ENCODE data around the gene ABL1.
A peak's percentile ranks its signal among the peaks of the same experiment; 100 is the strongest.
"Not testable (repeated sequence)": the region's sequence is repeated elsewhere in the genome, so short reads cannot be mapped to it uniquely, and the experiment has no call there.

Gene ABL1

DNA sequence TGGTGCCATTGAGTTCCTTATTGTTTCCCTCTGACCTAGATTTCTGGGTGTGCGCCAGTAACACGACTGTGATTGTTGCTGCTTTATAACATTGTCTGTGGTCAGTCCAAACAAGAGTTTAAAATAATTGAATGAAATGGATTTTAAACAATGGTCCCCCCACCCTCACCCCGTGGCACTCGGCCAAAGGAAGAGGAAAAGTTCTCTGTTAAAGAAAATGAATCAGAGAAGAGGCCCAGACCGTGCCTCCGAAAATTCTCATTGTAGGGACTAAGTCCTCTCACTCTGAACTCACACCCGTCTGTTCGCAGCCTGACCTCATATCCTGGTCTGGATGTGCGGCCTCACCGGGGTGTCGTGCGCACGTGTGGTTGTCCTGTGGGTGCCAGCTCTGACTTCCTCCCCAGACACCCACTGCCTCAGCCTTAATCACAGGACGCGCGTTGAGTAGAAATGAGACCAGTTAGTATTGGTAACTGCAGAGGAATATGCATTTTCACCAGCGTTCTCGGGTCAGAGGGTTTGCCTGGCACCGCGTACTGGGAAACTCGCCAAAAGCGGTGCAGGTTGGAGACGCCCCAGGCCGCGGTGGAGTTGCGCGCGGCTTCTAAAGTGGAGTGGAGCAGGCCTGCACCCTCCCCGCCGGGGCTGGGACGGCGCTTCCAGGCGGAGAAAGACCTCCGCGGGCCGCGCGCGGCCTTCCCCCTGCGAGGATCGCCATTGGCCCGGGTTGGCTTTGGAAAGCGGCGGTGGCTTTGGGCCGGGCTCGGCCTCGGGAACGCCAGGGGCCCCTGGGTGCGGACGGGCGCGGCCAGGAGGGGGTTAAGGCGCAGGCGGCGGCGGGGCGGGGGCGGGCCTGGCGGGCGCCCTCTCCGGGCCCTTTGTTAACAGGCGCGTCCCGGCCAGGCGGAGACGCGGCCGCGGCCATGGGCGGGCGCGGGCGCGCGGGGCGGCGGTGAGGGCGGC lies at the start of gene ABL1:
ABL1 (plus strand) TSS at position 884 of the 966 bp plus-strand sequence. CDS start 193 bp downstream, outside the sequence.
- H3K9ac ChIP-seq (ENCODE audit: low read length) = peak within 1 kb of the TSS; percentile 94
- H3K4me3 ChIP-seq (ENCODE audit: low read depth, low read length) = peak within 1 kb of the TSS; percentile 73
- peaks cover 35% of the 10 kb centered on the region for H3K4me1 ChIP-seq (ENCODE audit: control insufficient read depth, insufficient read depth, low read length)
- H3K27me3 ChIP-seq (ENCODE audit: control insufficient read depth, insufficient read depth, low read length) = no peaks in the 10 kb centered on the region
- H3K27ac ChIP-seq (ENCODE audit: low read depth, low read length) = peak within 1 kb of the TSS; percentile 92
- no peaks in the 10 kb centered on the region for H3K36me3 ChIP-seq (ENCODE audit: control insufficient read depth, insufficient read depth, low read length)
- H3K9me3 ChIP-seq (ENCODE audit: control insufficient read depth, insufficient read depth, low read depth, low read length) = no peaks in the 10 kb centered on the region

DNA sequence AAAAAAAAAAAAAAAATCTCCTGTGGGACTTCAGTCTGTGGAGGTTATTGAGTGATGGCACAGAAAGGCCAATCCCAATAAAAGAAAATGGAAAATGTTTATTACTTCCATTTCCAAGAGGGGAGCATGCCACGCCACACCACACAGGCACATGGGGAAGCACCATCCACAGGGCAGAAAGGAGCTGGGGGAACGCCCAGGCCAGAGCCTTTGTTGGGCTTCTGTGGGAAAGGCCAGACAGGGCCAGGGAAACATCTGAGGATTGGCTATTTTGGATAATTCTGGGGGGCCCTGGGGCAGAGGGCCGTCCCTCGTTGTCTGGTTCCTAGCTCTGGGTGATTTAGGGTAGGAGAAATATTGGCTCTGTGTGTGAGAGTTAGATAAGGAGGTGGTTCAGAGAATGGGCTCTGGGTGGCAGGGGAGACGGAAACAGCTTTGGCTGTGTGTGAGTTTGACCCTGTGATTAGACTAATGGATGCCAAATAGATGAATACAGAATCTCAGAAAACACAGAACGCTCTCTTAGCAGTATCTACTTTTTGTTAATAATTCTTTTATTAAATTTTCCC lies 49.0 kb upstream of the ABL1 start:
- no peaks in the 10 kb centered on the region; the same call in 1 of the 2 replicates for H3K4me1 ChIP-seq (ENCODE audit: control insufficient read depth, insufficient read depth, low read length)
- H3K9me3 ChIP-seq (ENCODE audit: control insufficient read depth, insufficient read depth, low read depth, low read length) = peaks cover 17% of the 10 kb centered on the region
- no peak overlapping the region for H3K4me3 ChIP-seq (ENCODE audit: low read depth, low read length)
- H3K27ac ChIP-seq (ENCODE audit: low read depth, low read length) = no peak overlapping the region
- no peaks in the 10 kb centered on the region for H3K36me3 ChIP-seq (ENCODE audit: control insufficient read depth, insufficient read depth, low read length)
- H3K27me3 ChIP-seq (ENCODE audit: control insufficient read depth, insufficient read depth, low read length) = no peaks in the 10 kb centered on the region
- no peak overlapping the region for H3K9ac ChIP-seq (ENCODE audit: low read length)

DNA sequence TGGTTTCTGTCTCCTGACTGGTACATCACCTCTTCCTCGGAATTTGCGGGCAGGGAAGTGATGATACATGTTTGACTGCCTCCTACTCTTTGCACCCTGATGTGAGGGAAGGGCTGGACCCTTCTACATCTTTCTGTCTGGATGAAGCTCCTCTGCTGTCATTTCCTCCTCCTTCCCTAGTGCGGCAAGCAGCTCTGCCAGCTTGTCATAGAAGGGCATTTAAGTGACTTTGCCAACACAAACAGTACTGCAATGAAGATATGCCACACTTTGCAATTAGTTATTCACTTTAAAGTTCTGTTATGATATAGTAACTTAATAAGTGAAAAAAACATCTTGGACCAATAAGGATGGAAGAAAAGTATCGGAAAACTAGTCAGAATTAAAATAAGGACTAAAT lies 48.5 kb upstream of the ABL1 start:
- no peaks in the 10 kb centered on the region; the same call in 1 of the 2 replicates for H3K4me1 ChIP-seq (ENCODE audit: control insufficient read depth, insufficient read depth, low read length)
- H3K36me3 ChIP-seq (ENCODE audit: control insufficient read depth, insufficient read depth, low read length) = no peaks in the 10 kb centered on the region
- H3K27me3 ChIP-seq (ENCODE audit: control insufficient read depth, insufficient read depth, low read length) = no peaks in the 10 kb centered on the region
- H3K9ac ChIP-seq (ENCODE audit: low read length) = no peak overlapping the region
- peaks cover 17% of the 10 kb centered on the region for H3K9me3 ChIP-seq (ENCODE audit: control insufficient read depth, insufficient read depth, low read depth, low read length)
- no peak overlapping the region for H3K4me3 ChIP-seq (ENCODE audit: low read depth, low read length)
- no peak overlapping the region for H3K27ac ChIP-seq (ENCODE audit: low read depth, low read length)

DNA sequence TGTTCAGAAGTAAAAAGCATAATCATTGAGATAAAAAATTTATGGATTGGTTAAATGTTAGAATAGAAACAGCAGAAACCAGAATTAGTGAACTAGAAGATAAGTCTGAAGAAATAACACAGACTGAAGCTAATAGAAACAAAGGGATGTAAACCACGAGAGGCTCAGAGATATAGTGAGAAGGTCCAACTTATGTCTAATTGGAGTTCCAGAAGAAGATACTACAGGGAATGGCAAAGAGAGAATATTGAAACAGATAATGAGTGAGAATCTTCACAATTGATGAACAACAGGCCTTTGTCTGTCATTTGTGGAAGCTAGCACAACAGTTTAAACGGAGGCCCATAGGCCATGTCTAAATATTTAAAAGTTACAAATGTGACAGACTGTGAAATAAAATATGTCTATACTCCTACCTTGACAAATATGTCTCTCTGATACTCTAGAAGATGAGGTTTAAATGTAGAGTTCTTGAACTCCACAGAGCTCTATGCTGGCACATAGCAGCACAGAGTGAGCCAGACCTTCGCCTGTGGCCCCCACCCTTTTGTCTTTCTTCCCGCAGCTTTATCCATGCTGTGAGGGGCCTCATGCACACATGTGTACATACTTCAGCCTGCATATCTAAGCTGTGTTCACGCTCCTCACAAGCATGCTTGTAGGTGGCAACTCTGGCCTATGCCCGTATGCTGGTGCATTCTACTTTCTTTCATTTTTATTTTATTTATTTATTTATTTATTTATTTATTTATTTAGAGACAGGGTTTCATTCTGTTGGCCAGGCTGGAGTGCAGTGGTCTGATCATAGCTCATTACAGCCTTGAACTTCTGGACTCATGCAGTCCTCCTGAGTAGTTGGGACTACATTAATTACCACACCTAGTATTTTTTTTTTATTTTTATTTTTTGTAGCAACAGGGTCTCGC lies 45.0 kb upstream of the ABL1 start:
- H3K27me3 ChIP-seq (ENCODE audit: control insufficient read depth, insufficient read depth, low read length) = no peaks in the 10 kb centered on the region

DNA sequence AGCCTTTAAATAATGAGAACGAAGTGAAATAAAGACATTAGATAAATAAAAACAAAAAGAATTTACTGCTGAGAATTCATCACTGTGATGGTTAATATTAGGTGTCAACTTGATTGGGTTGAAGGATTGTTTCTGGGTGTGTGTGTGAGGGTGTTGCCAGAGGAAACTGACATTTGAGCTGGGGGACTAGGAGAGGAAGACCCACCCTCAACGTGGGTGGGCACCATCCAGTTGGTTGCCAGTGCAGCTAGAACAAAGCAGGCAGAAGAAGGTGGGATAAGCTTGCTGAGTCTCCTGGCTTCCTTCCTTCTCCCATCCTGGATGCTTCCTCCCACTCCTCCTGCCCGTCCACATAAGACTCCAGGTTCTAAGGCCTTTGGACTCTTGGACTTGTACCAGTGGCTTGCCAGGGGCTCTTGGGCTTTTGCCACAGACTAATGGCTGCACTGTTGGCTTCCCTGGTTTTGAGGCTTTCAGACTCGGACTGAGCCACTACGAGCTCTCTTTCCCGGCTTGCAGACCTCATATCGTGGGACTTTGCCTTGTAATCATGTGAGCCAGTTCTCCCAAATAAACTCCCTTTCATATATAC lies 43.7 kb upstream of the ABL1 start:
- Histone ChIP-seq H3K9ac (ENCODE audit: low read length) (no peak overlapping the region), H3K4me1 (ENCODE audit: control insufficient read depth, insufficient read depth, low read length) (no peaks in the 10 kb centered on the region; the same call in 1 of the 2 replicates), H3K27me3 (ENCODE audit: control insufficient read depth, insufficient read depth, low read length) (no peaks in the 10 kb centered on the region), H3K9me3 (ENCODE audit: control insufficient read depth, insufficient read depth, low read depth, low read length) (peaks cover 17% of the 10 kb centered on the region), H3K27ac (ENCODE audit: low read depth, low read length) (no peak overlapping the region), H3K36me3 (ENCODE audit: control insufficient read depth, insufficient read depth, low read length) (no peaks in the 10 kb centered on the region), H3K4me3 (ENCODE audit: low read depth, low read length) (no peak overlapping the region)

More for the DNA sequence above, 45.0 kb upstream of the ABL1 start:
- Histone ChIP-seq H3K9me3 (ENCODE audit: control insufficient read depth, insufficient read depth, low read depth, low read length) (peaks cover 17% of the 10 kb centered on the region), H3K36me3 (ENCODE audit: control insufficient read depth, insufficient read depth, low read length) (no peaks in the 10 kb centered on the region), H3K9ac (ENCODE audit: low read length) (no peak overlapping the region), H3K4me1 (ENCODE audit: control insufficient read depth, insufficient read depth, low read length) (no peaks in the 10 kb centered on the region; the same call in 1 of the 2 replicates), H3K4me3 (ENCODE audit: low read depth, low read length) (no peak overlapping the region), H3K27ac (ENCODE audit: low read depth, low read length) (no peak overlapping the region)

DNA sequence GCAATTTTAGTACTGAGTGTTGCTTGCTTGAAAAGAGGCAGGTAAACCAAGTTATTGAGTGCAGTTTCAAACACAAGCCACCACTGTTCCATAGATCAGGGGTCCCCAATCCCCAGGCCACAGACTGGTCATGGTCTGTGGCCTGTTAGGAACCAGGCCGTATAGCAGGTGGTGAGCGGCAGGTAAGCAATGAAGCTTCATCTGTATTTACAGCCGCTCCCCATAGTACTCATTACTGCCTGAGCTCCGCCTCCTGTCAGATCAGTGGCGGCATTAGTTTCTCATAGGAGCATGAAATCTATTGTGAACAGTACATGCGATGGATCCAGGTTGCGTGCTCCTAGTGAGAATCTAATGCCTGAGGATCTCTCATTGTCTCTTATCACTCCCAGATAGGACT lies 41.5 kb upstream of the ABL1 start:
- Histone ChIP-seq H3K27ac (ENCODE audit: low read depth, low read length) (no peak overlapping the region), H3K4me1 (ENCODE audit: control insufficient read depth, insufficient read depth, low read length) (no peaks in the 10 kb centered on the region), H3K36me3 (ENCODE audit: control insufficient read depth, insufficient read depth, low read length) (no peaks in the 10 kb centered on the region), H3K9ac (ENCODE audit: low read length) (no peak overlapping the region), H3K27me3 (ENCODE audit: control insufficient read depth, insufficient read depth, low read length) (no peaks in the 10 kb centered on the region), H3K4me3 (ENCODE audit: low read depth, low read length) (no peak overlapping the region), H3K9me3 (ENCODE audit: control insufficient read depth, insufficient read depth, low read depth, low read length) (peaks cover 14% of the 10 kb centered on the region)

DNA sequence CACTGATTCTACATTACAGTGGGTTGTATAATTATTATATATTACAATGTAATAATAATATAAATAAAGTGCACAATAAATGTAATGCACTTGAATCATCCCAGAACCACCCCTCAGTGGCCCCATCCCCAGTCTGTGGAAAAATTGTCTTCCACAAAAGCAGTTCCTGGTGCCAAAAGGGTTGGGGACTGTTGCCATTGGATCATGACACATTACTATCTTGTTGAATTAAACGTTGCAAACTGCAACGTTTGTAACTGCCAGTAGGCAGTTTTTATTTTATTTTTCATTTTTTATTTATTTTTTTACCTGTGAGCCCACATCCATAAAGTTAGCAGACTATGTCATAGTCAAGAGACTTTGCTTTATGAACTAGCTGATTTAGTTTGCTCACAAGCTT lies 41.0 kb upstream of the ABL1 start:
- H3K27ac ChIP-seq (ENCODE audit: low read depth, low read length); H3K4me3 ChIP-seq (ENCODE audit: low read depth, low read length); H3K9ac ChIP-seq (ENCODE audit: low read length); H3K36me3 ChIP-seq (ENCODE audit: control insufficient read depth, insufficient read depth, low read length); H3K27me3 ChIP-seq (ENCODE audit: control insufficient read depth, insufficient read depth, low read length); H3K4me1 ChIP-seq (ENCODE audit: control insufficient read depth, insufficient read depth, low read length): not testable (repeated sequence)
- H3K9me3 ChIP-seq (ENCODE audit: control insufficient read depth, insufficient read depth, low read depth, low read length) = peaks cover 11% of the 10 kb centered on the region

DNA sequence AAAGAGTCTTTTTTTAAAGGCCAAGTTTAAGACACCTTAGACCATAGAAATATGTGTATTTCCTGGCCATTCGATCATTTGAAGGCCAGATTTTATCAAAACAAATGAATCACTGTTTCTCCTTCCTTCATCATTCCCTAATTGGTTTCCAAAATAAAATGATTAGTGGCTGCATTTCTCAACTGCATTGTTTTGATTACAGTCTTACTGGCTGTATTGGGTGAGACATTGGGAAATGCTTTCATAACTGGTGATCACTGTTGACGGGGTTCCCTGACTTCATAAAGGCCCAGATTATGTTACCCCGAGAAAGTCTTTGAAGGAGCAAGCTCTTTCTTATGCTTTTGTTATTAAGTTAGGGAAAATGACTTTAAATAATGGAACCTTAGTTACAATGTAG lies 40.6 kb upstream of the ABL1 start:
- H3K4me3 ChIP-seq (ENCODE audit: low read depth, low read length); H3K27ac ChIP-seq (ENCODE audit: low read depth, low read length); H3K27me3 ChIP-seq (ENCODE audit: control insufficient read depth, insufficient read depth, low read length); H3K9ac ChIP-seq (ENCODE audit: low read length); H3K36me3 ChIP-seq (ENCODE audit: control insufficient read depth, insufficient read depth, low read length); H3K9me3 ChIP-seq (ENCODE audit: control insufficient read depth, insufficient read depth, low read depth, low read length); H3K4me1 ChIP-seq (ENCODE audit: control insufficient read depth, insufficient read depth, low read length): not testable (repeated sequence)

DNA sequence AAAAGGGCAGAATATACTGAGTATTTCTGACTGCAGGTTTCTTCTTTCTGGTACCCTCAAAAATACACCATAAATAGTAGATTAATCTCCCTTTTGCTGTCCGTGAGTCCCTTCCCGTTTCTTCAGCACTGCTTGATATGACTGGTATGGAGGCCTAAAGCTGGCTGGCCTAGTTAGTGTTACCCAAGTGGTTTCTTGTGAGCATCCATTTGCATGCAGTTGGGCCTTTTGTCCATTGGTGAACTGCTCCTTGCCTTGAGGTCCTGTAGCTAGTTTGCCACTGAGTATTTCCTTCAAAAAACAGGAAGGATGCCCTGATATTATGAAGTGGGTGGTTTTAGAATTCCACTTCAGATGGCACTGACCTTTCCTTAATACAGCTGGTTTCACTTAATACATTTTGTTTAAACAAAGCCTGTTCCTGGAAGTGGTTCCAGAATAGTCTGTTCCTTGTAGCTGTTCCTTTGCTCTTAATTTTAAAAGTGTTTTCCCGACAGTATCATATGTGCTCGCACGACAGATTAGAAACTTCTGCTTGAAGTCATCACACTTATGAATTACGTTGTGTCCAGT lies 40.0 kb upstream of the ABL1 start:
- Histone ChIP-seq H3K27me3 (ENCODE audit: control insufficient read depth, insufficient read depth, low read length) (no peaks in the 10 kb centered on the region), H3K4me3 (ENCODE audit: low read depth, low read length) (no peak overlapping the region), H3K36me3 (ENCODE audit: control insufficient read depth, insufficient read depth, low read length) (no peaks in the 10 kb centered on the region), H3K9me3 (ENCODE audit: control insufficient read depth, insufficient read depth, low read depth, low read length) (peaks cover 2% of the 10 kb centered on the region; the same call in 1 of the 2 replicates), H3K9ac (ENCODE audit: low read length) (no peak overlapping the region), H3K4me1 (ENCODE audit: control insufficient read depth, insufficient read depth, low read length) (no peaks in the 10 kb centered on the region), H3K27ac (ENCODE audit: low read depth, low read length) (no peak overlapping the region)

DNA sequence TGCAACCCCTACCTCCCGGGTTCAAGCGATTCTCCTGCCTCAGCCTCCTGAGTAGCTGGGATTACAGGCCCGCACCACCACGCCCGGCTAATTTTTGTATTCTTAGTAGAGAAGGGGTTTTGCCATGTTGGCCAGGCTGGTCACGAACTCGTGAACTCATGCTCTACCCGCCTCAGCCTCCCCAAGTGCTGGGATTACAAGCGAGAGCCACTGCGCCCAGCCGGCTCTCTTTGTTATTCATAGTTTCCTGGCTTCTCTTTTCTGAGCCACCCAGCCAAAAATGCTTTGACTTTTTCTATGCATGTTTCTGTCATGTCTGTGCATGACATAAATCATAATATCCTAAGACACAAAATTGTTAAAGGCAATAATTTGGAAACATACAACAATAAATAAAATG lies 31.9 kb upstream of the ABL1 start:
- not testable (repeated sequence) for H3K9me3 ChIP-seq (ENCODE audit: control insufficient read depth, insufficient read depth, low read depth, low read length); H3K36me3 ChIP-seq (ENCODE audit: control insufficient read depth, insufficient read depth, low read length); H3K4me1 ChIP-seq (ENCODE audit: control insufficient read depth, insufficient read depth, low read length); H3K27ac ChIP-seq (ENCODE audit: low read depth, low read length); H3K27me3 ChIP-seq (ENCODE audit: control insufficient read depth, insufficient read depth, low read length); H3K9ac ChIP-seq (ENCODE audit: low read length); H3K4me3 ChIP-seq (ENCODE audit: low read depth, low read length)
